ENCODE results near the gene STK31.

DNA sequence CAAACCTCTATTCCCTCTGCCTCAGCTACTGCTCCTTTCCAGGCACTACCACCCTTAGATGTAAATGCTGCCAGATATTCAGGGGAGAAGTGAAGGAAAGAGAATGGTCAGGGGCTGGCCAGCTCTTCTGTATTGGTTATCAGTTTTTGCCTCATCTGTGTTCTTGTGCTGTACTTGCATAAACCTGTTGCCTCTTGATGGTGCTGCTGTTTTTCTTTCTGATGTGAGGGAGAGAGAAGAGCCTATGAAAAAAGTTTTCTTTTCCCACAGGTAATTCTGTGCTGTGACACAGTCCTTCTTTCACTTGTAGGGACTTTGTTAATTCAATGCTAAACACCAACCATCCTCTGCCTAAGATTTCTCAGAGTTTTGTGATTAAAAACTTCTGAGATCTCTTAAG lies 57.5 kb downstream of the STK31 start:
- TF ChIP-seq, protein P1, sequence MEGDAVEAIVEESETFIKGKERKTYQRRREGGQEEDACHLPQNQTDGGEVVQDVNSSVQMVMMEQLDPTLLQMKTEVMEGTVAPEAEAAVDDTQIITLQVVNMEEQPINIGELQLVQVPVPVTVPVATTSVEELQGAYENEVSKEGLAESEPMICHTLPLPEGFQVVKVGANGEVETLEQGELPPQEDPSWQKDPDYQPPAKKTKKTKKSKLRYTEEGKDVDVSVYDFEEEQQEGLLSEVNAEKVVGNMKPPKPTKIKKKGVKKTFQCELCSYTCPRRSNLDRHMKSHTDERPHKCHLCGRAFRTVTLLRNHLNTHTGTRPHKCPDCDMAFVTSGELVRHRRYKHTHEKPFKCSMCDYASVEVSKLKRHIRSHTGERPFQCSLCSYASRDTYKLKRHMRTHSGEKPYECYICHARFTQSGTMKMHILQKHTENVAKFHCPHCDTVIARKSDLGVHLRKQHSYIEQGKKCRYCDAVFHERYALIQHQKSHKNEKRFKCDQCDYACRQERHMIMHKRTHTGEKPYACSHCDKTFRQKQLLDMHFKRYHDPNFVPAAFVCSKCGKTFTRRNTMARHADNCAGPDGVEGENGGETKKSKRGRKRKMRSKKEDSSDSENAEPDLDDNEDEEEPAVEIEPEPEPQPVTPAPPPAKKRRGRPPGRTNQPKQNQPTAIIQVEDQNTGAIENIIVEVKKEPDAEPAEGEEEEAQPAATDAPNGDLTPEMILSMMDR (IDR thresholded peaks at IDR 0.05; ENCODE audit: low read depth, low read length) = no peak
- TF ChIP-seq MYC (IDR thresholded peaks at IDR 0.05; ENCODE audit: low read depth, low read length) (no peak), POLR2A (IDR thresholded peaks at IDR 0.05; ENCODE audit: extremely low read depth, insufficient read length) (no peak)
- TF ChIP-seq, protein P2, sequence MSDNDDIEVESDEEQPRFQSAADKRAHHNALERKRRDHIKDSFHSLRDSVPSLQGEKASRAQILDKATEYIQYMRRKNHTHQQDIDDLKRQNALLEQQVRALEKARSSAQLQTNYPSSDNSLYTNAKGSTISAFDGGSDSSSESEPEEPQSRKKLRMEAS (IDR thresholded peaks at IDR 0.05; ENCODE audit: low read depth, low read length) = no peak
